Activated naive CD8-positive, alpha-beta T cell (primary cell): ENCODE results near the gene SP7.

ENCODE experiments used
- H3K27ac Mint-ChIP-seq: one replicate; pipeline ENCODE4 v1.8.0; 2021; ENCODE audit warnings: mixed read lengths
- H3K27me3 Mint-ChIP-seq: one replicate; pipeline ENCODE4 v1.8.0; 2021; ENCODE audit warnings: mixed read lengths
- H3K36me3 Mint-ChIP-seq: one replicate; pipeline ENCODE4 v1.8.0; 2021; ENCODE audit warnings: mixed read lengths
- H3K4me1 Mint-ChIP-seq: one replicate; pipeline ENCODE4 v1.8.0; 2021; ENCODE audit warnings: low read depth, mixed read lengths
- H3K4me3 Mint-ChIP-seq: one replicate; pipeline ENCODE4 v1.8.0; 2021; ENCODE audit warnings: mild to moderate bottlenecking, mixed read lengths
- H3K9me3 Mint-ChIP-seq: one replicate; pipeline ENCODE4 v1.8.0; 2021; ENCODE audit warnings: low read depth, mixed read lengths

SP7 gene

DNA sequence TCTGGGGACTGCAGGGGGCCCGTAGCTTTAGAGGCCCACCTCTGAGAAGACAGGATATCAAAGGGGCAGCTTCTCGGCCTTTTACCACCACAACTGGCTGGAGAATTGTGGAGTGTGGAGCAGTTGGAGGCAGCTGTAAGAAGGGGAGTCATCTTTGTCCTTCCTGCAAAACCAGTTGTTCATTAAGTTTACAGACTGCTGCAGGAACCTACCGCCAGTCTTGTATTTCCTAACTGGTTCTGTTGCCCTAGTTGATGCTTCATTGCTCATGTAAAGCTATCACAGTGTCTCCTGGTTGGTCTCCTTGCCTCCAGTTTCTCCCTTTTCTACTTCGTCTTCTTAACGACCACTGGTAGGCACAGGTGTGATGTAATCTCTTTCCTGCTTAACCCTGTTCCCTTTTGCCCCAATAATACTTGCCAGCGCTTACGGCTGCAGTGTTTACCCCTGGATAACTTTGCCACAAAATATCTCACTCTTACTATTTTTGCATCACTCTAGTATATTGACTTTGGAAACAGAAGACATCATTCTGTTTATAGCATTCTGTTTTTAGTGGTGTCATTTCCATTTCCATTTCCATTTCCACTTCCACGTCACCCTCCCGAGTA lies 56.2 kb downstream of the SP7 start:
- no peak overlapping the region for H3K27ac Mint-ChIP-seq
- no peaks in the 10 kb centered on the region for H3K27me3 Mint-ChIP-seq
- peaks cover 8% of the 10 kb centered on the region for H3K36me3 Mint-ChIP-seq
- no peaks in the 10 kb centered on the region for H3K9me3 Mint-ChIP-seq
- no peak overlapping the region for H3K4me3 Mint-ChIP-seq
- no peaks in the 10 kb centered on the region for H3K4me1 Mint-ChIP-seq

DNA sequence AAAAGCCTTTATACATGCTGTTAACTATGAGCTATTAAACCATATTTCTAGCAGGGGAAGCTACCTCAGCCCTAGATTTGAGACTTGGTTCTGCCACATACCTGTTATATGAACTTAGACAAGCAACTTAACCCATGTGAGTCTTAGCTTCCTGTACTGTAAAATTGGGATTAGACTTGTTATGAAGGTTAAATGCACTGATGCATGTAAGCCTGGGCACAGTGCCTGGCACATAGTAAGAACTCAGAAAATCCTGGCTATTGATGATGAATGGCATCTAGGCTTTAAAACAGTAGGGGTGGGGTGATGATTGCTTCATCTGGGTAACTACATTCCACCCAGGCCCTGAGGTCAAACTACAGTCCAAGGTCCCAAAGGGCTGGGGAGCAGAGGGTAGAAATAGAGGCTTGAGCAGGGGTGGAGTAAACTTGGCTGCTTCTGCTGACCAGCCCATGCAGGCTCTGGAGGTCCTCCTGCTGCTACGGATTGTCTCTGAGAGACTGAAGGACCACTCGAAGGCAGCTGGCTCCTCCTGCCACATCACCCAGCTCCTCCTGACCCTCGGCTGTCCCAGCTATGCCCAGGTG lies 56.8 kb downstream of the SP7 start:
- Mint-ChIP-seq H3K27me3 (no peaks in the 10 kb centered on the region), H3K4me1 (no peaks in the 10 kb centered on the region), H3K27ac (no peak overlapping the region), H3K9me3 (no peaks in the 10 kb centered on the region), H3K4me3 (no peak overlapping the region), H3K36me3 (peaks cover 8% of the 10 kb centered on the region)

DNA sequence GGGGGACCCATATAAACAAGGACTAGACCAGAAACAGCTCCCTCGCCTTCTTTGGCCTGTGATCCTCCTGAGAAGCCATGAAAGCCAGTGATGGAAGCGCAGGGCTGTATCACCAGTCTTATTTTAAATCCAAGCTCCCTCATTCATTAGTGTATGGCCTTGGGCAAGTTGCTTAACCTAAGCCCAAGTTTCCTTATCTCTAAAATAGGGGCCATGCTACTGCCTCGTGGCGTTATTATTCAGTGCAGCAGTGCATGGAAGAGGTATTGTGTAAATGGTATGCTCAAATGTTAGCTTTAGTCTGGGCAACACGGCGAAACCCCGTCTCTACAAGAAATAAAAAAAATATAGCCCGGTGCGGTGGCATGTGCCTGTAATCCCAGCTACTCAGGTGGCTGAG lies 58.2 kb downstream of the SP7 start:
- no peak overlapping the region for H3K27ac Mint-ChIP-seq
- no peaks in the 10 kb centered on the region for H3K9me3 Mint-ChIP-seq
- H3K27me3 Mint-ChIP-seq = no peaks in the 10 kb centered on the region
- peaks cover 8% of the 10 kb centered on the region for H3K36me3 Mint-ChIP-seq
- H3K4me3 Mint-ChIP-seq = no peak overlapping the region
- no peaks in the 10 kb centered on the region for H3K4me1 Mint-ChIP-seq
